Measurements from ENCODE around the gene JSRP1. TPM values are rescaled to one million over a fixed set of nuclear protein-coding genes. Genes with fewer than 3 reads are reported as not detected.

Gene JSRP1
- total RNA-seq, 3 donors from 2014 or later: 0.63 to 0.95 (median 0.89) TPM

DNA sequence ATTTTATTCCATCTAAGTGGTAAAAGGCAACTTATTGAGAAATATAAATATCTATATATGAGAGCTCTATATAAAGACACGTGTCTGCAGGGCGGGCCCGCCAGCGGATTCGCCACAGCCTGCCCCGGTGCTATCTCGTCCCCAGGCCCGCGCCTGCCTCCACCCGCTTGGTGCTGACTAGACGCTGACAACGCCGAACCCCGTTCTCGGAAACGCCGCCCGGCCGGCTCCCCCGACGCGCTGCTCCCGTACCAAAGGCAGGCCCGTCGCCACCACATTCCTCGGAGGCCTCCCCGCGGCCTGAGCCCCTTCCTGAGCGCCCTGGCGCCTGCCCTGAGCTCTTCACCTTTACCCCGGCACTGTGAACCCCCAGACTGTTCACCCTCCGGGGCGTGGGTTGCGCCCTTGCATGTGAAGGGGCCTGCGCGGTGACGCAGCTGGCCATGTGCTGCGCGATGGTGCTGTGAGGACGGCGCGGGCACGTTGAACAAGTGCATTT, 26.1 kb downstream of the JSRP1 start:
- DNase-seq (no peak), ATAC-seq (no peak)
- H3K9me3 Mint-ChIP-seq: no peaks in the 10 kb centered on the region
- H3K36me3 Mint-ChIP-seq (ENCODE audit: insufficient read depth): peaks cover 18% of the 10 kb centered on the region
- peaks cover 9% of the 10 kb centered on the region for H3K4me1 Mint-ChIP-seq (ENCODE audit: low read depth)
- no peaks in the 10 kb centered on the region for H3K27me3 Mint-ChIP-seq (ENCODE audit: low read depth)
- no peak overlapping the region for H3K4me3 Mint-ChIP-seq

DNA sequence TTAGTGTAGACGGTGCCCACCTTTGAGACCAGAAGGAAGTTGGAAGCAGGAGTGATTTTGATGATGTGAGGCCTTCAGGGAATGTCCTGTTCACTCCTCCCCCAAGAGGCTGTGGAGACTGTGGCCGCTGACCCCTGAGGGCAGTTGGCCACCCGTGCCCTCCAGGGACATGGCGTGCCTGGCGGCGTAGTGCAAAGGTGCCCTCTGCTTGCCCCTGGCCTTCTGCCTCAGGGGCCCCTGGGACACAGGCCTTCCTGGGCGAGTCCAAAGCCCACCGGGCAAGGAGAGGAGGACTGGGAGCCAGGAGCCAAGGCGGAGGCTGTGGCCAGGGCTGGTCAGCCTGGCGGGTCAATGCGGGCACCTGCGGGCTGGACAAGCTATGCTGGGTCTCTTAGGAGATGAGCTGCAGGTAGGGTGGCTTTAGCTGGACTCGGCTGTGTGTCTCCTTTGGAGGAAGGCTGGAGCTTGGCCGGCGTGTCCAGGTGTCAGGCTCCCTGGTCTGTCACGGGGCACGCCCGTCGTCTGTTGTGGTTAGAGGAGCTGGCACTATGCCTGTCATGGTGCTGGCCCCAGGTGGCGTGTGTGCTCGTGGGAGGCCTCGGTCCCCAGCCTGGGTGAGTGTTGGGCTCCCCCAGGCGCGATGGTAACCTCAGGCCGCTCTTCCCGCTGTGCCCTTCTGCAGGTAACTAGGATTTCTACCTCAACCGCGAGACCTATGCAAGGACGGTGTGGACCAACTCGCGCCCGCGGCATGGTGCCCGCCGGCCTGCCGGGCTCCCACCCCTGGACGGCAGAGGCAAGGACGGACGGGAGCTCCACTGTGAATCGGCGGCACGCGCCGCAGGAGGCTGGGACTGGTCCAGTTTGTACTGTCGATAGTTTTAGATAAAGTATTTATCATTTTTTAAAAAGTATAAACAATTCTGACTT, 26.8 kb downstream of the JSRP1 start:
- Mint-ChIP-seq H3K4me1 (ENCODE audit: low read depth) (peaks cover 6% of the 10 kb centered on the region), H3K4me3 (no peak overlapping the region), H3K36me3 (ENCODE audit: insufficient read depth) (peaks cover 18% of the 10 kb centered on the region), H3K9me3 (no peaks in the 10 kb centered on the region), H3K27me3 (ENCODE audit: low read depth) (no peaks in the 10 kb centered on the region)
- DNase-seq (no peak), ATAC-seq (no peak)

DNA sequence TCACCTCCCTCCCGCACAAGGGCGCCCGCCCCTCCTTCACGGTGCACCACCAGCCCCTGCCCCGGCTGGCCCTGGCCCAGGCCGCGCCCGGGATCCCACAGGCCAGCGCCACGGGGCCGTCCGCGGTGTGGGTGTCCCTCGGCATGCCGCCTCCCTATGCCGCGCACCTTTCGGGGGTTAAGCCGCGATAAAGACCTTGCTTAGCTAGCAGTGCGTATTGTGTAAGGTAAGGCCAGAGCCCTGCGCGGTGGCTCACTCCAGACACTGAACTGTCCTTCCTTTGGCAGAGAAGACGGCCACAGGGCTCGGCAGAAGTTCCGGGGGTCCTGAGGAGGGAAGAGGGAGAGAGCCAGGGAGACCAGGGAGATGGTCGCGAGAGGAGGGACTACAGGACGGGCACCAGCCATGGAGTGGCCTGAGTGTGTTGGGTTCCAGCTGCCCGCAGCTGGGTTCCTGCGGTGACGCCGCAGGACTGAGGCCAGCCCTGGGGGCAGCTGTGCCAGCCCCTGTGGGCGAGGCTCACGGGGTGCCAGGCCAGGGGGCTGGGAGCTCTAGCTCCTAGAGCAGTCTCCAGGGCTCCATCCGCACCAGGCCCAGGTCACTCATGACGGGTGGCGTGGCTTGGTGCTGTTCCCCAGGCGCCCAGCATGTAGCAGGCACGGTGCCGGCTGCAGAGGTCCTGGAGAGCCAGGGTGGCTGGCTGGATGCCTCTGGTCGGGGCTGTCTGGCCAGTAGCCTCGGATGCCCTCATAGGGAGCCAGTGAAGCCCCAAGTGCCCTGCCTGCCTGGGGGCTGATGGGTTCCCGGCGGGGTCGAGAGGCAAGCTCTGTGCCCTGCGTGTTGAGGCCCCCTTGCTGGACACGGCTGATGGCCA, 27.8 kb downstream of the JSRP1 start:
- Mint-ChIP-seq H3K4me3 (no peak overlapping the region), H3K4me1 (ENCODE audit: low read depth) (peaks cover 3% of the 10 kb centered on the region), H3K27me3 (ENCODE audit: low read depth) (no peaks in the 10 kb centered on the region), H3K36me3 (ENCODE audit: insufficient read depth) (peaks cover 21% of the 10 kb centered on the region), H3K9me3 (no peaks in the 10 kb centered on the region)
- DNase-seq (no peak), ATAC-seq (no peak)

DNA sequence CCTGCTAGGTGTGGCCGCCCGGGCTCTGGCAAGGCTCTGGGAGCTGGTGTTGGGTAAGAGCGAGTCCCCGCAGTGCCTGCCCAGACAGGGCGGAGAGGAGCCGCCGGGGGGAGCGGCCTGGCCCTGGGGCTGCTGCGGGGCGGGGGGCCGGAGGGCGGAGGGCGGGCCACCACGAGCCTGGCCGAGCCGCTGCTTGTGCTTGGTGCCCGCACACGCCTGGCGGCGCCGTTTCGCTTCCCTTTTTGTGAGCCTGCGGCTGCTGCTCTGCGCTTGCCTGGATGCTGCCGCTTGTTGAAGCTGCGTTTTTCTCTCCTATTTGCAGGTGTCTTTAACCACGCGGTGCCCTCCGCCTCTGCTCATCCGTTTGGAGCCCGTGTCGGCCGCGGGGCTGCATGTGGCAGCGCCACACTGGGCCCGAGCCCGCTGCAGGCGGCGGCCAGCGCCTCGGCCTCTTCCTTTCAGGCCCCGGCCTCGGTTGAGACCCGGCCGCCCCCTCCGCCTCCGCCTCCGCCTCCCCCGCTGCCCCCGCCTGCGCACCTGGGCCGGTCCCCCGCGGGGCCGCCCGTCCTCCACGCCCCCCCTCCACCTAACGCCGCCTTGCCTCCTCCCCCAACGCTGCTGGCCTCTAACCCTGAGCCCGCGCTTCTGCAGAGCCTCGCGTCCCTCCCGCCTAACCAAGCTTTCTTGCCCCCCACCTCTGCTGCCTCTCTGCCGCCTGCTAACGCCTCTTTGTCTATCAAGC, 28.6 kb downstream of the JSRP1 start:
- Mint-ChIP-seq H3K27me3 (ENCODE audit: low read depth) (no peaks in the 10 kb centered on the region), H3K4me3 (no peak overlapping the region), H3K9me3 (no peaks in the 10 kb centered on the region), H3K36me3 (ENCODE audit: insufficient read depth) (peaks cover 21% of the 10 kb centered on the region), H3K4me1 (ENCODE audit: low read depth) (peaks cover 3% of the 10 kb centered on the region)
- DNase-seq: no peak
- ATAC-seq: no peak

DNA sequence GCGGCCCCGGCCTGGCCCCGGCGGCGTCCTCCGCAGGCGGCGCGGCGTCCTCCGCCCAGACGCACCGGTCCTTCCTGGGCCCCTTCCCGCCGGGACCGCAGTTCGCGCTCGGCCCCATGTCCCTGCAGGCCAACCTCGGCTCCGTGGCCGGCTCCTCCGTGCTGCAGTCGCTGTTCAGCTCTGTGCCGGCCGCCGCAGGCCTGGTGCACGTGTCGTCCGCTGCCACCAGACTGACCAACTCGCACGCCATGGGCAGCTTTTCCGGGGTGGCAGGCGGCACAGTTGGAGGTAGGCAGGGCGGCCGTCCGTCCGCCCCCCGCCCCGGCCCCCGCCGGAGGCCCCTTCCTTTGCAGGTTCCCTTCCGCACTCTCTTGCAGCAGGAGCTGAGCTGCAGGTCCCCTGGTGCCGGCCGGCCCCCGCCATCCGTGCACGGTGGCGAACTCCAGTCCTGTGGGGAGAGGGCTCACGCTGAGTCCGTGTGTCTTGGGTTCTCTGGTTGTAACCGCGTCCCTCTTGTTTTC, 29.3 kb downstream of the JSRP1 start:
- H3K4me1 Mint-ChIP-seq (ENCODE audit: low read depth): peaks cover 3% of the 10 kb centered on the region
- ATAC-seq (no peak), DNase-seq (no peak)
- H3K4me3 Mint-ChIP-seq: no peak overlapping the region
- no peaks in the 10 kb centered on the region for H3K9me3 Mint-ChIP-seq
- H3K27me3 Mint-ChIP-seq (ENCODE audit: low read depth): no peaks in the 10 kb centered on the region
- peaks cover 19% of the 10 kb centered on the region for H3K36me3 Mint-ChIP-seq (ENCODE audit: insufficient read depth)

DNA sequence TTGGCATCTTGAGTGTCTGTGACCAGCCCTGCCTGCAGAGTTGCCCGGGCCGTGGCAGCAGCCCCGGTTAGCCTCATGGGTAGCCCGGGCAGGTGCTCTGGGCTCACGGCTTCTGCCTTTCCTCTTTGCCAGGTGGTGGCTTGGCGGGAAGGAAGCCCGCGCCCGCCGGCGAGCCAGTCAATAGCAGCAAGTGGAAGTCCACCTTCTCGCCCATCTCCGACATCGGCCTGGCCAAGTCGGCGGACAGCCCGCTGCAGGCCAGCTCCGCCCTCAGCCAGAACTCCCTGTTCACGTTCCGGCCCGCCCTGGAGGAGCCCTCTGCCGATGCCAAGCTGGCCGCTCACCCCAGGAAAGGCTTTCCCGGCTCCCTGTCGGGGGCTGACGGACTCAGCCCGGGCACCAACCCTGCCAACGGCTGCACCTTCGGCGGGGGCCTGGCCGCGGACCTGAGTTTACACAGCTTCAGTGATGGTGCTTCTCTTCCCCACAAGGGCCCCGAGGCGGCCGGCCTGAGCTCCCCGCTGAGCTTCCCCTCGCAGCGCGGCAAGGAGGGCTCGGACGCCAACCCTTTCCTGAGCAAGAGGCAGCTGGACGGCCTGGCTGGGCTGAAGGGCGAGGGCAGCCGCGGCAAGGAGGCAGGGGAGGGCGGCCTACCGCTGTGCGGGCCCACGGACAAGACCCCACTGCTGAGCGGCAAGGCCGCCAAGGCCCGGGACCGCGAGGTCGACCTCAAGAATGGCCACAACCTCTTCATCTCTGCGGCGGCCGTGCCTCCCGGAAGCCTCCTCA, 30.0 kb downstream of the JSRP1 start:
- peaks cover 20% of the 10 kb centered on the region for H3K36me3 Mint-ChIP-seq (ENCODE audit: insufficient read depth)
- ATAC-seq (no peak), DNase-seq (no peak)
- no peaks in the 10 kb centered on the region for H3K9me3 Mint-ChIP-seq
- no peaks in the 10 kb centered on the region for H3K27me3 Mint-ChIP-seq (ENCODE audit: low read depth)
- no peak overlapping the region for H3K4me3 Mint-ChIP-seq
- H3K4me1 Mint-ChIP-seq (ENCODE audit: low read depth): peaks cover 3% of the 10 kb centered on the region

DNA sequence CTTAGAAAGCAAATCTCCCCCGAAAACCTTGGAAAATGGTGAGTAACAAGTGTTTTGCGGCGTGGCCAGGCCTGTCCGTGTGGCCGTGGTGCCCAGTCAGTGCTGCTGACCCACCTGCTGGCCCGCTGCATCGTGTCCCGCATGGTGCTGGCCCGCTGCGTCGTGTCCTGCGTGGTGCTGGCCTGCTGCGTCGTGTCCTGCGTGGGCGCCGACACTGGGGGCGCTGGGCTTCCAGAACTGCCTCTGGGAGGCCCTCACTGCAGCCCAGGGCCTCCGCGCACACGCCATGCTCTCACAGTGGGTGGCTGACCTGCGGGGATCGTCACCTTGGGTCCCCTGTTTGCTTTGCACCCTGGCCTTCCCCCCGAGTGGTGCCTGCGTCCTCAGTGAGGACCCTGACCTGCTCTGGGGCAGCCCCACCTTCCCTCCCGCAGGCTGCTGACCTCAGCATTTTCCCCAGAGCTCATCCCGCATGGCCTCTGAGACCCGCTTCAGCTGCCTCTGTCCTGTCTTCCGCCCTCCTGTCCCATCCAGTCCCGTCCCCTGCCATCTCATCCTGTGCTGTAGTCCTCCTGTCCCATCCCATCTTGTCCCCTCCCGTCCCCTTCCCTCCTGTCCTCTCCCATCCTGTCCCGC, 30.7 kb downstream of the JSRP1 start:
- DNase-seq (no peak), ATAC-seq (no peak)
- no peaks in the 10 kb centered on the region for H3K9me3 Mint-ChIP-seq
- no peaks in the 10 kb centered on the region for H3K27me3 Mint-ChIP-seq (ENCODE audit: low read depth)
- H3K4me3 Mint-ChIP-seq: no peak overlapping the region
- peaks cover 23% of the 10 kb centered on the region for H3K36me3 Mint-ChIP-seq (ENCODE audit: insufficient read depth)
- H3K4me1 Mint-ChIP-seq (ENCODE audit: low read depth): peaks cover 3% of the 10 kb centered on the region

DNA sequence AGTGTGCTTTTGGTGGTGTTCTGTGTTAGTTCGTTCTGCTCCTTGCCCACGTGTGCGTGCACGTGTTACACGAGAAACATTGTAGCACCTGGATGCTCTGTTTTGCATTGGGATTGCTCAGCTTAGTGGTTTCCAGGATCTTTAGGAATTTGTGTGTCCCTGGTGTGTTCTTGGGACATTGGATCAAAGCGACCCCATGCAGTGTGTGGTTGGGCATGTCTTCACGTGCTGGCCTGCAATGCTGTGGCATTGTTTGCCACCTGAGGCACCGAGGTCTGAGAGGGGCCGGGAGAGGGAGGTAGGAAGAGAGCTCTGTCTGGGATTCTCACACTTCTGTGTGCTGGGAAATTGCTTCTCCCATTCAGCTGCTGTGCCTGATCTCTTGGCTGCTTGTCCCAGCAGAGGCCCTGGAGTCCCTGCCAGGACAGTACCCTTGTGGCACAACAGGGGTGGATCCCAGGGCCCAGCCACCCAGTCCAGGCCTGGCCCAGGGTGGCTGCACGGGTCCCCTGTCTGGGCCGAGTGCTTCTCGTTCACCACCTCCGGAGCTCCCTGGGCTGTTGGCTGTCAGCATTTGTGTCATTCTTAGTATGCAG, 31.4 kb downstream of the JSRP1 start:
- H3K9me3 Mint-ChIP-seq: no peaks in the 10 kb centered on the region
- H3K36me3 Mint-ChIP-seq (ENCODE audit: insufficient read depth): peaks cover 20% of the 10 kb centered on the region
- peaks cover 3% of the 10 kb centered on the region for H3K4me1 Mint-ChIP-seq (ENCODE audit: low read depth)
- ATAC-seq (no peak), DNase-seq (no peak)
- H3K27me3 Mint-ChIP-seq (ENCODE audit: low read depth): no peaks in the 10 kb centered on the region
- no peak overlapping the region for H3K4me3 Mint-ChIP-seq

DNA sequence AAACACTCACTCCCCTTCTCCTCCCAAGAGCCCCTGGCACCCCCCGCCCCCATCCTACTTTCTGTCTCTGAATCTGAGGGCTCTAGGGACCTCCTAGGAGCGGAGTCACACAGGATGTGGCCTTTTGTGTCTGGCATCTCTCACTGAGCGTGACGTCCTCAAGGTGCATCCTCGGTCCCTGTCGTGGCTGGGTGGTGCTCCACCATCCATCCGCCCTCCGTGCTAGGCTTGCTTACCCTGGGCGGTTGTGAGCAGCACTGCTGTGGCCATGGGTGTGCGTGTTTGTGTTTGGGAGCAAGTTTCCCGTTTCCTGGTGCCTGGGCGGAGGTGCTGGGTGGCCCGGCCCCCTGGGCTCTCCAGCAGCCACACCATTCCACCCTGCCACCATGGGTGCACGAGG, 32.3 kb downstream of the JSRP1 start:
- no peaks in the 10 kb centered on the region for H3K27me3 Mint-ChIP-seq (ENCODE audit: low read depth)
- H3K36me3 Mint-ChIP-seq (ENCODE audit: insufficient read depth): peaks cover 15% of the 10 kb centered on the region
- no peak overlapping the region for H3K4me3 Mint-ChIP-seq
- ATAC-seq (peak in 1 of 2 donors; percentile 22), DNase-seq (no peak)
- peaks cover 3% of the 10 kb centered on the region for H3K4me1 Mint-ChIP-seq (ENCODE audit: low read depth)
- H3K9me3 Mint-ChIP-seq: no peaks in the 10 kb centered on the region

DNA sequence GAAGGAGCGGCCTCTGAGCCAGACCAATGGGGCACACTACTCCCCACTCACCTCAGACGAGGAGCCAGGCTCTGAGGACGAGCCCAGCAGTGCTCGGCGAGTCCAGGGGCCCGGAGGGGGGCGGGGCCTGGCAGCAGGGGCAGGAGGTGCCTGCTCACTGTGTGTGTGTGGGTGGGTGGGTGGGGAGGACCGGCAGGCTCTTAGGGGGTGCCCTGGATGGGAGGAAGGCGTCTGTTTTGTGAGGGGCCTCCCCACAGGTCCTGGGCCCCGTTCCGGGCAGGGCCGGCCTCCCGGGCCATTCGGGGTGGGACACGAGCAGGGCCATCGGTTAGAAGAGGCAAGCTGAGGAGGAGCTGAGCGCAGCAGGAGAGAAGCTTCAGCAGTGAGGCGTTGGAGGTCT, 32.8 kb downstream of the JSRP1 start:
- ATAC-seq (no peak), DNase-seq (no peak)
- peaks cover 3% of the 10 kb centered on the region for H3K4me1 Mint-ChIP-seq (ENCODE audit: low read depth)
- H3K27me3 Mint-ChIP-seq (ENCODE audit: low read depth): no peaks in the 10 kb centered on the region
- H3K9me3 Mint-ChIP-seq: no peaks in the 10 kb centered on the region
- H3K36me3 Mint-ChIP-seq (ENCODE audit: insufficient read depth): peaks cover 13% of the 10 kb centered on the region
- no peak overlapping the region for H3K4me3 Mint-ChIP-seq

DNA sequence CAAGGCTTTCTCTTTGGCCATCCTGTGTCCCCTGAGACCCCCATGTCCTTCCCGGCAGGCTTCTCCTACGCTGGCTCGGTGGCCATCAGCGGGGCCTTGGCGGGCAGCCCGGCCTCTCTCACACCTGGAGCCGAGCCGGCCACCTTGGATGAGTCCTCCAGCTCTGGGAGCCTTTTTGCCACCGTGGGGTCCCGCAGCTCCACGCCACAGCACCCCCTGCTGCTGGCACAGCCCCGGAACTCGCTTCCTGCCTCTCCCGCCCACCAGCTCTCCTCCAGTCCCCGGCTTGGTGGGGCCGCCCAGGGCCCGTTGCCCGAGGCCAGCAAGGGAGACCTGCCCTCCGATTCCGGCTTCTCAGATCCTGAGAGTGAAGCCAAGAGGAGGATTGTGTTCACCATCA, 34.3 kb downstream of the JSRP1 start:
- no peaks in the 10 kb centered on the region for H3K9me3 Mint-ChIP-seq
- peaks cover 17% of the 10 kb centered on the region for H3K36me3 Mint-ChIP-seq (ENCODE audit: insufficient read depth)
- H3K4me3 Mint-ChIP-seq: no peak overlapping the region
- H3K27me3 Mint-ChIP-seq (ENCODE audit: low read depth): no peaks in the 10 kb centered on the region
- ATAC-seq (no peak), DNase-seq (no peak)
- H3K4me1 Mint-ChIP-seq (ENCODE audit: low read depth): peaks cover 3% of the 10 kb centered on the region

DNA sequence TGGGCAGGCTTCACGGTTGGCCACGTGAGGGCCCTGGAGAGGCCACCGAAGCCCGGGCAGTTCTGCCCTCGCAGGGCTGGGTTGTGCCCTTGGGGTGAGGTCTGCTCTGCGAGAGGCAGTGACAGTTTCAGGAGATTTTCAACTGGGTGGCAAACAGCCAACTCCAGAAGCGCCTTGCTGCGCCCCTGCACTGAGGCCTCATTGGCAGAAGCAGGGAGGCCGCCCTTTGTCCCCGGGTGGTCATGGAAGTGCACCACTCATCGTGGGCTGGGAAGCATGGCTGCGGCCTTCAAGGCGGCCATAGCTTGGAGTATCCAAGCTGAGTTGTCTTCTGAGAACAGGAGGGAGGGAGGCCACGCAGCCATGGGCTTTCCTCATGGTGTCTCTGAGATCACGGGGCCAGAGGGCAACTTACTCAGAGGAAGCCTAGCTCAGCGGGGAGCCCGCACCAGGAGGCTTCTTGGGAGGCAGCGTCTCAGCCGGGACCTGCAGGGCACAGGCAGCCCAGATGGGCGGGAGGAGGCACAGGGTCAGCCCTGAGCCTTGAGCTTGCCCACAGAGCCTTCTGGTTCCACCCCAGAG, 34.9 kb downstream of the JSRP1 start:
- peaks cover 17% of the 10 kb centered on the region for H3K36me3 Mint-ChIP-seq (ENCODE audit: insufficient read depth)
- DNase-seq (no peak), ATAC-seq (no peak)
- no peaks in the 10 kb centered on the region for H3K9me3 Mint-ChIP-seq
- H3K4me3 Mint-ChIP-seq: no peak overlapping the region
- no peaks in the 10 kb centered on the region for H3K27me3 Mint-ChIP-seq (ENCODE audit: low read depth)
- H3K4me1 Mint-ChIP-seq (ENCODE audit: low read depth): peaks cover 3% of the 10 kb centered on the region
